GM21717 (cell line): ENCODE results near the gene WDPCP.
"Not testable (repeated sequence)": the region's sequence is repeated elsewhere in the genome, so short reads cannot be mapped to it uniquely, and the experiment has no call there.

Experiments used
- ATAC-seq: cut with Tn5 transposase; IDR thresholded peaks from one replicate; pipeline ENCODE4 v1.9.1; 2021; ENCODE audit warnings: mild to moderate bottlenecking, moderate library complexity; ENCODE audit not compliant: unreplicated experiment

The WDPCP gene

GRCh38 chr2:63591566-63592175 lies 3.4 kb upstream of the WDPCP start:
- no peak for ATAC-seq

DNA sequence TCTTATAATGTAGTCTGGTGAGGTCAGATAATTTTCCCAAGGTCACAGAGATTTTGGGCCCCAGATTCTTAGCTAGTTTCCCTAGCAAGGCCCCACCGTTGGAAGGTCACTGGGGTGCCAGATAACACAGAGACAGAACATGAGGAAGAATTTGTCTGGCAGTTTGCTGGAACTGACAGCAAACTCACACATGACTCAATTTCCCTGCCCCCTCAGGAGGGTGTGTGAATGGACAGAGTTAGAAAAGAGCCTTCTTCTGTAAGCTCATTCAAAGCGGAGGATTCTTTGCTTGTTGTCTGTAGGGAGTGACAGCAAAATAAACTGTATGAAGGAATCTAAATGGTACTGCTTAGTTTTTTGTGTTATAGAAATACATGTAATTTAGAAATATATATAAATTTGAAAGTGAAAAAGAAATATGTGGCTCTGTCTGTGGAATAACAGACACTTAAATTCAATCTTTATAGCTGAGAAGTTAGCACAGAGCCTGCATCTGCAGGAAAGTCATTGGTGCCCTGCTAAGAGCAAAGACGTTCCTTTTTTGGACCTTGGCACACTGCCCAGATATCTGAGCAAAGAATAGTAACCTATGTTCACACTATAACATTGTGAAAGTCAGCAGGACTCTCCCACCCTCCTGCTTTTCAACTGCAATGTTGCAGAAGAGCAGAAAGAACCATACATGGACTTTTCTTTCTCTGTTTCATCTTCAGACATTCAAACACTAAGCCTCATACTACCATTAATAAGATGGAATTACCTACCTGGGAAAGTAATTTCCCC lies 2.5 kb upstream of the WDPCP start:
- ATAC-seq = no peak

GRCh38 chr2:63589148-63589958 lies 1.1 kb upstream of the WDPCP start:
- ATAC-seq = peak; percentile 11

DNA sequence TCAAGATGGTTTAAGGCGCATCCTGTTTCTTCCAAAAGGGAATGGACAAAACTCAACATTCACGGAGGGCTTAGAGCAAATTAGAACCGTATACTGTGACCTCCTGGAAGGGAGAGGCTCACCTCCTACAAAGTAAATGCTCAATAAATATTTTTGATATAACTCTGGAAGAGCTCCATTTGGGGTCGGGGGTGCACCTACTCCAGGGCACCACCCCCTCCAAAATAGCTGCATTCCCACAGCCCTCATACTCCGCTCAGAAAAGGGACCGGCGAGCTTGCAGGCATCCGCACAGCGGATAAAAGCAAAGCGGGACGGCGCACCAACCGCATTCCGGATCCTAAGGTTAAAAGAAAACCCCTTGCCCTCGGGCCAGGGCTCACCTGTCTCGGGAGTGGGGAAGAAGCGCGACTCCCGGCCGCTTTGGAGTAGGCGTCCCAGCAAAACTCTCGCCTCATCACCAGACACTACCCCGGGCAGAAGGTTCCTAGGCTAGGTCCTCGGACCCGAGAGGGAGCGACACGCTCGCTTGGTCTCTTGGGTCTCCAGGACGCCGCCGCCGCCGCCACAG lies 378 bp downstream of the WDPCP start:
- ATAC-seq = peak; percentile 3

- ATAC-seq = no peak
These were observed 5.4 kb downstream of the WDPCP start for GRCh38 chr2:63582873-63583272.

DNA sequence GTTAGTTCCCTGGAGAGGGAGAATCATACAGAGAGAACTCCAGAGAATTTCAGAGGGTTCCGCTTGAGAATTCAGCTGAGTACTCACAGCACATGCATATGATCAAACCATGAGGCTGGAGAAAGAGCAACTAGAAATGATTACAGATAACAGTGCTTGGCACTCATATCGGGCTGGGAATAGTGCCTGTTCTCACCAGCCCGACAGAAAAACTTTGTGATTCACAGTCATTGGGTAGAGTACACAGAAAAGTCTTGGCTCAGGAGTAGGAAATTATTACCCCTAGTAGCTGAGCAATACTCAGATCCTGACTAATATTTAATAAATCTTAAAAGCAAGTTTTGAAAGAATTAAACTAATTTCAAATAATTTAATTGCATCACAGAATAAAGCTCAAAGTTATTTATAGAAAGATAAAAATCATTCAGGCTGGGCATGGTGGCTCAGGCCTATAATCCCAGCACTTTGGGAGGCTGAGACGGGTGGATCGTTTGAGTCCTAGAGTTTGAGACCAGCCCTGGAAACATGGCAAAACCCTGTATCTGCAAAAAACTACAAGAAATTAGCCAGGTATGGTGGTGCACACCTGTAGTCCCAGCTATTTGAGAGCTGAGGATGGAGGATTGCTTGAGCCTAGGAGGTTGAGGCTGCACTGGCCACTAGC lies 6.8 kb downstream of the WDPCP start:
- ATAC-seq = no peak

GRCh38 chr2:63580651-63581297 lies 7.5 kb downstream of the WDPCP start:
- no peak for ATAC-seq

GRCh38 chr2:63578767-63579166 lies 9.5 kb downstream of the WDPCP start:
- ATAC-seq = no peak

DNA sequence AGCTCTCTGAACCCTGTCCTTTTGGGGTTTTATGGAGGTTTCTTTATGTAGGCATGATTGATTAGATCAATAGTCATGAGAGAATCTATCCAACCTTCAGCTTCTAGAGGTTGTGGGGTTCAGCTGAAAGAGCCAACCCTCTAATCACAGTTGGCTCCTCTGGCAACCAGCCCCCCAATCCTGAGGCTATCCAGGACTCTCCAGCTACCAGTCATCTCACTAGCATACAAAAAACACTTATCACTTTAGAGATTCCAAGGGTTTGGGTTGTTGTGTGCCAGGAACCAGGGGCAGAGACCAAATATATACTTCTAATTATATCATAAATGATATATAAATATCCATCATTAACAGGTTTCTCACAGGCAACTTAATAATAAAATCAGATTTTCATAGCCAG lies 11.7 kb downstream of the WDPCP start:
- ATAC-seq = no peak

DNA sequence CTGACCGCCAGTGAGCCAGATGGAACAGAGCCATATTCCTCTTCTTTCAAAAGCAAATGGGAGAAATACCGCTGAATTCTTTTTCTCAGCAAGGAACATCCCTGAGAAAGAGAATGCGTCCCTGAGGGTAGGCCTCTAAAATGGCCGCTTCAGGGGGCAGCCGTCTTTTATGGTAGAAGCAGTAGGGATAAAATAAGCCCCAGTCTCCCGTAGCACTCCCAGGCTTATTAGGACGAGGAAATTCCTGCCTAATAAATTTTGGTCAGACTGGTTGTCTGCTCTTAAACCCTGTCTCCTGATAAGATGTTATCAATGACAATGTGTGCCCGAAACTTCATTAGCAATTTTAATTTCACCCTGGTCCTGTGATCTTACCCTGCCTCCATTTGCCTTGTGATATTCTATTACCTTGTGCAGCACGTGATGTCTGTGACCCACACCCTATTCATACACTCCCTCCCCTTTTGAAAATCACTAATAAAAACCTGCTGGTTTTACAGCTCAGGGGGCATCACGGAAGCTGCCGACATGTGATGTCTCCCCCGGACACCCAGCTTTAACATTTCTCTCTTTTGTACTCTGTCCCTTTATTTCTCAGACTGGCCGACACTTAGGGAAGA lies 14.4 kb downstream of the WDPCP start:
- ATAC-seq = not testable (repeated sequence)

DNA sequence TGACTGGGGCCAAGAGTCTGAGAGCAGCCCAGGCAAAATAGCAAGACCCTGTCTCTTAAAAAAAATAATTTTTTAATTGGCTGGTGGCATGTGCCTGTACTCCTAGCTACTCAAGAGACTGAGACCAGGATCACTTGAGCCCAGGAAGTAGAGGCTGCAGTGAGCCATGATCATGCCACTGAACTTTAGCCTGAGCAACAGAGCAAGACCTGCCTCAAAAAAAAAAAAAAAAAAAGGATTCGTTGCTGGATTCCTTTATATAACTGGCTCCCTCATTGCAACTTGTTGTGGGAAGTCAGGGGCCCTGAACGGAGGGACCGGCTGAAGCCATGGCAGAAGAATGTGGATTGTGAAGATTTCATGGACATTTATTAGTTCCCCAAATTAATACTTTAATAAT lies 15.3 kb downstream of the WDPCP start:
- not testable (repeated sequence) for ATAC-seq

DNA sequence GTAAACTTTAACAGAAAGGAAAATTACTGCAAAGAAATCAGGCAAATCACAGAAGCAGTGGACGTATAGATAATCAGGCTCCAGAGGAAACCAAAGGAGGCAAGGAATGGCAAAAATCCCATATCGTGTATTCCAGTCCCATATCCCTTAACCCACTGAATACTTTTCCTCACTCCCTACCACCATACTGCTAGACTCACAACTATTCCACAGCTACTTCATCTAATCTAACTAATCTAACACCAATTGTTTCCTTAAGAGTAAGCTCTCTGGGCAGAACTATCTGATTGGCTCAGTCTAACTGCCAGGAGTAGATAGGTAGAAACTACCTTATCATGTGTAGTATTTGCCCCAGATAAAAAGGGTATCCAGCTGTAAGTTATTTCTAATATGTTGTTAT lies 16.3 kb downstream of the WDPCP start:
- ATAC-seq = no peak

GRCh38 chr2:63571291-63571690 lies 17.0 kb downstream of the WDPCP start:
- no peak for ATAC-seq

DNA sequence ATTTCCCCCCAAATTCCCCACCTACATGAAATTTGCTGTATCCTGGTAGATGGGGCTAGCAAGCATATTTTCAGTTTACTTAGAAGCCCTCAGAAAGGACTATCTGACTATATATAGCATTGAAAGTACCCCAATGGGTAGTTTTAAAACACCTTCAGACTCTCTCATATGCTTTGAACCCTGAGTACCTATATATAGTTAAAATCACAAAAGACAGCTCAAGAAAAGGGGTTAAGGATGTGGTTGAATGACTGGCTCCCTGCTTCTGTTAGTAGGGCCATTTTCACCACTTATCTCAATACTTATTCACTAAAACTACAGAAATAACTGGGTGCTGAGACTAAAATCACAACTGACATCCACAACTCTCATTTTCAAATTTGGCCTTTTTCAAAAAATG lies 18.5 kb downstream of the WDPCP start:
- ATAC-seq = peak; percentile 77

DNA sequence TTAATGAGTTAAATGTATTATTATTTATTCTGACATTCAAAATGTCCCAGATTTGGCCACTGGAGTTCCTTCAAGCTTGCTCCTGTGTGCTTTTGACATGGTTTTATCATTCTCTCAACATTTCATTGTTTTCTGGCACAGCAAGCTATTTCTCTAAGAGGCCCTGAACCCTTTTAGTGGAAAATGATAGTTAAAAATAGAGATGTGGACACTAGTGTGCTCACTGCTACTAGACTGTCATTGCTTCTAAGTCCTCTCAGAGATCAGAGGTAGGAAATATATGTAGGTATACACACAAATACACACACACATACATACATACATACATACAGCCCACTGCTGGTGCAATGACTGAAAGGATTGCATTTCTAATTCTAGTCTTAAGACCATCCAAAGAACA lies 25.5 kb downstream of the WDPCP start:
- ATAC-seq = no peak

- ATAC-seq = not testable (repeated sequence)
These were observed 29.4 kb downstream of the WDPCP start for GRCh38 chr2:63558922-63559321.

DNA sequence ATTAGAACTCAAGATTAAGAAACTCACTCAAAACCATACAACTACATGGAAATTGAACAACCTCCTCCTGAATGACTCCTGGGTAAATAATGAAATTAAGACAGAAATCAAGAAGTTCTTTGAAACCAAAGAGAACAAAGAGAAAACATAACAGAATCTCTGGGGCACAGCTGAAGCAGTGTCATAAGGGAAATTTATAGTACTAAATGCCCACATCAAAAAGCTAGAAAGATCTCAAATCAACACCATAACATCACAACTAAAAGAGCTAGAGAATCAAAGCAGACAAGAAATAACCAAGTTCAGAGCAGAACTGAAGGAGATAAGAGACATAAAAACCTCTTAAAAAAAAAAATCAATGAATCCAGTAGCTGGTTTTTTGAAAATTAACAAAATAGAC lies 30.5 kb downstream of the WDPCP start:
- not testable (repeated sequence) for ATAC-seq

DNA sequence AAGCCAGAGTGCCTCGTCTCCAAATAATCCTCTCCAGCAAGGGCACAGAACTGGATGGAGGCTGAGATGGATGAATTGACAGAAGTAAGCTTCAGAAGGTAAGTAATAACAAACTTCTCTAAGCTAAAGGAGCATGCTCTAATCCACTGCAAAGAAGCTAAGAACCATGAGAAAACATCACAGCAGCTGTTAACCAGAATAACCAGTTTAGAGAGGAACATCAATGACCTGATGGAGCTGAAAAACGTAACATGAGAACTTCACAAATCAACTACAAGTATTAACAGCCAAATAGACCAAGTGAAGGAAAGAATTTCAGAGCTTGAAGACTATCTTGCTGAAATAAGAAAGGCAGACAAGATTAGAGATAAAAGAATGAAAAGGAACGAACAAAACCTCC lies 32.3 kb downstream of the WDPCP start:
- no peak for ATAC-seq

DNA sequence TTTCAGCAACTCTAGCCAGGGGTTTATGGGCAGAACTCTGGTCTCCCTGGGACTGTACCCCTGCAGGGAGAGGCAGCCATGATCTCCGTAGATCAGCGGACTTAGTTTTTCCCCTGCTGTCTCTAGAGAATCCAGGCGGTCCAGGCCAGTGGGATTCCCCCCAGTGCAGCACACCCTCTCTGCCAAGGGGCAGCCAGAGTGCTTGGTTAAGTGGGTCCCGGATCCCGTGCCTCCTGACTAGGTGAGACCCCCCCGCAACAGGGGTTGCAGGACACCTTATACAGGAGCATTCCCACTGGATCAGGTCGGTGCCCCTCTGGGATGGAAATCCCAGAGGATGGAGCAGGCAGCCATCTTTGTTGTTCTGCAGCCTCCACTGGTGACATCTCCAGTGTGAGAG lies 33.0 kb downstream of the WDPCP start:
- no peak for ATAC-seq

- ATAC-seq = no peak
These were observed 35.2 kb downstream of the WDPCP start for GRCh38 chr2:63553049-63553448.
